NCI-H1694 treated with DMSO at 0.1 percent for 48 hours (cell line): ENCODE measurements around the gene PNKP.

Experiments
- DNase-seq: peaks from one replicate; lab custom pipeline; 2025; lab: John Stamatoyannopoulos, UW

Gene PNKP

DNA sequence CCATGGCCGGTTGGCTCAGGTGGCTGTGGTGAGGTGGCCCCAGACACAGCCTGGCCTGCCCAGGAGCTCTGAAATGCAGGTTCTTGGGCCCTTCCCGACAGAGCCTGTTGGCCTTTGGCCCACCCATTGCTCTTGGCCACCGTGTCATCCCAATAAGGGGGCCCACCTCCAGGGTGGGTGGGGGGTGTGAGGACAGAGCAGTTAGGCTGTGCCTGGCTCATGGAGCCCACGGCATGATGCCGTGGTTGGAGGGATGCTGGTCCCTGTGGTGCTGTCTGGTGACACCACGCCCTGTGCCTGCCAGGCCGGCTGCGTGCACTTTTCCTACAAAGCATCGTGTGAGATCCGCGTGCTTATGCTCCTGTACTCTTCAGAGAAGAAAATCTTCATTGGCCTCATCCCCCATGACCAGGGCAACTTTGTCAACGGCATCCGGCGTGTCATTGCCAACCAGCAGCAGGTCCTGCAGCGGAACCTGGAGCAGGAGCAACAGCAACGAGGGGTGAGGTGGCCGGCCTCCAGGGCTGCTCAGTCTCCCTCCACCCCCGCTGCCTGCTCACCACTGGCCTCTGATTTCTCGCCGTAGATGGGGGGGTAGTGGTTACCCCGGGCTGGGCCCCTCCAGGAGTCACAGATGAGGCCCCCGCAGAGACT lies 7.6 kb downstream of the PNKP start:
- DNase-seq: no peak

DNA sequence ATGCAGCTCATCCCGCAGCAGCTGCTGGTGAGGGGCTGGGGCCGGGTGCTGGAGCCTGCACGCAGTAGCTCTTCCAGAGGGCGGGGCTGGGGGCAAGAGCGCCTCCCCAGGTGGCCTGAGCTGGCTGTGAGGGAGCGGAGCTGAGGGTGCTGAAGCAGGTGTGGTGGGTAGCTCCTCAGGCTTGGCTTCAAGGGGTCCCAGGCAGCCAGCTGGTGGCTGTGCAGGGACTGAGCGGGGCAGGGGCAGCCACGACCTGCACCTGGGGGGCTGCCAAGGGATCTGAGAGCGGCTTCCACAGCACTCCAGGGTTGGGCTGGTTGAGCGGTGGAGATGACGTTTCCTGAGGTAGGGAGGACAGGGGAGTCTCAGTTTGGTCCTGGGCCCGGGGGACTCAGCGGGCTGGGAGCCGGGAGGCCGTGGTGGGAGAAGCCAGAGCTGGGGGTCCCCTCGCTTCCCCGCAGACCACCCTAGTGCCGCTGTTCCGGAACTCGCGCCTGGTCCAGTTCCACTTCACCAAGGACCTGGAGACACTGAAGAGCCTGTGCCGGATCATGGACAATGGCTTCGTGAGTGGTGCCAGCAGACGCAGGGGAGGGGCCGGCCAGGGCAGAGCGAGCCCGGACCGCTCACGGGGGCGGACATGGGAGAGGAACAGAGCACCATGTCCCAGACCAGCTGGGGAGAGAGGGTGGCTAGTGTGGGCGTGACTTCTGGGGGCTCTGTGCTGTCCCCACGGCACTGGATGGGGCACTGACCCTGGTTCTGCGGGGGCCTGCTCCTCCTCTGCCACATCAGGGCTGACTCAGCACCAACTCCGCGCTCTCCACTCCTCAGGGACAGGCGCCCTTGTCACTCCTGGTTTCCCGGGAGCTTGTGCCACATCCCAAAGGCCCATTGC lies 9.0 kb downstream of the PNKP start:
- DNase-seq: no peak

DNA sequence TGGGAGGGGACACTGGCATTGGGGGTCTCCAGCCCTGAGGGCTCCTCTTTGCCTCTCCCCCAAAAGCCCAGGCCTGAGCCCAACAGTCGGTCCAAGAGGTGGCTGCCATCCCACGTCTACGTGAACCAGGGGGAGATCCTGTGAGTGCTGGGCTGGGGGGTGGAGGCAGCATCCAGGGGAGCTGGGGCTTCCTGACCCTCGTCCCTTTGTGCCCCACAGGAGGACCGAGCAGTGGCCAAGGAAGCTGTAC lies 9.6 kb downstream of the PNKP start:
- no peak for DNase-seq

DNA sequence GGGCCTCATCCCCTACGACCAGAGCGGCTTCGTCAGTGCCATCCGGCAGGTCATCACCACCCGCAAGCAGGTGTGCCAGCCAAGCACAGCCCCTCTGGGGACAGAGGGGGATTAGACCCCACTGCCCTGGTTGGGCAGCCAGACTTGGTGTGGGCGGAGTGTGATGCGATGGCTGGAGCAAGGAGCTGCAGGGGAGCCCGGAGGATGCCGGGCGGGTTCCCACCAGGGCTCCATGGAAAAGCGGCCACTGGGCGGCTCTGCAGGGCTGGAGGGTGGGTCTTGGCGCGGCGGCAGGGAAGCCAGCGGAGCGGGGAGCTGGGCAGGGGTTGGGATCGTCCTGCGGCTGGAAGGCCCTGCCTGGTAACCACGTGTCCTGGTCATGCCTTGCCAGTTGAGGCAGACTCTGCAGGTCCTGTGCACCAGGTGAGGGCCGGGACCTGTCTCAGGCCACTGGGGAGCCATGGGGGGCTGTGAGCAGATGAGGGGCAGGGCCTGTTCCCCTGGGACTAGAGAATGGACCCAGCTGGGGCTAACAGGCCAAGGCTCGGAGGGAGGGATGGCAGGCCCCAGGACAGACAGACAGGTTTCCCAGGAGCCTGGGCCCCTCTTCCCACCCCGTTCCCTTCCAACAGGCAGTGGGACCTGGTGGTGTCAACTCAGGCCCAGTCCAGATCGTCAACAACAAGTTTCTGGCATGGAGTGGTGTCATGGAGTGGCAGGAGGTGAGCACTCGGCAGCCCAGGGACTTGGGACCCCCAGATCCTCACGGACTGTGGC lies 10.1 kb downstream of the PNKP start:
- no peak for DNase-seq

DNA sequence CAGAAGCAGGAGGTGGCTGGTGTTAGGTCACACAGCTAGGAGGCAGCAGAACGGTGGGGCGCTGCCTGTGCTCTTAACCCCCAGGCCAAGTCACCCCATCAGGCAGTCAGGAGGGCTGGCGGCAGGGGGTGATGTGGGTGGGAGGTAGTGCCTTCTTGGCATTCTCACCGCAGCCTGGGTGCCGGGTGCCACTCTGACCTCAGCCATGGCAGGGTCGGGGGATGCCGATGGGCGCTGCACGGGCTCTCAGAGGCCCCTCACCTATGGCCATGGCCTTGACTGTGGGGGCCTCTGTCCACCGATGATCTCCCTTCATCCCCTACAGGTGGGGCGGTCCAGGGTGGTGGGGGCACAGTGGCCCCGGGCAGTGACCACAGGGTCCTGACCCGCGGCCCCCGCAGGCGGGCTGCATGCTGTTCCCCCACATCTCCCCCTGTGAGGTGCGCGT lies 10.8 kb downstream of the PNKP start:
- no peak for DNase-seq

DNA sequence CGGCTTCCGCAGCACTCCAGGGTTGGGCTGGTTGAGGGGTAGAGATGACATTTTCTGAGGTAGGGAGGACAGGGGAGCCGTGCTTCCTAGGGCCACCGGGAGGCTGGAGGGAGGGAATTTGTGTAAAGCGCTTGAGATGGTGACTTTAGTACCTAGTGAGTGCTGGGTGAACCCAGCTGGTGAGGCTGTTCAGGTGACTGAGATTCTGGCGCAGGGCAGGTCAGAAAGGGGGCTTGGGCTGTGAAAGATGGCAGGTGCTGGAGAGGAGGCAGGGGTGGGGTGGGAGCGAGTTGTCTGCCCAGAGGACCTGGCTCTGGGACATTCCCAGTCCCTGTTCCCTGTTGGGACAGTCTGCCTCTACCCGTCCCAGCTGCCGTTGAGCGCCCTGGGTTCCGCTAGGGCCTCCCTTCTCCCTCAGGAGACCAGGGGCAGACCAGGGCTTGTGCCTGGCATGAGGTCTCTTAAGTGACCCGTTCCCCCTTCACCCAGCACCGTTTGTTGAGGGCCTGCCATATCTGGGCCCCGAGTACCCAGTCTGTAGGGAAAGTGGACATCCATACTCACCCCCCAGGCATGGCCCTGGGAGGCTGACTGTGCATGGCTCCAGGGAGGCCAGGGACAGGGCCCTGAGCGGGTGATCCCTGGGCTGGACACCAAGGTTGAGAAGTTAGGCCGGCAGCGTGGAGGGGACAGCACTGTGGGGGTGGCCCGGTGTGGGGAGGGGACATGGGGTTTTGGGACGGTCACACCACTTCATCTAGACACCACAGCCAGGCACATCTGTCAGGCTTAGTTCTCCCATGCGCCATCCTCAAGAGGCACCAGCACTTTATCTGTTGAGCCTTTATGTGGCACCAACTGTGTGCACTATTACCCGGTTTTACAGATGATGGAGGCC lies 11.5 kb downstream of the PNKP start:
- no peak for DNase-seq

DNA sequence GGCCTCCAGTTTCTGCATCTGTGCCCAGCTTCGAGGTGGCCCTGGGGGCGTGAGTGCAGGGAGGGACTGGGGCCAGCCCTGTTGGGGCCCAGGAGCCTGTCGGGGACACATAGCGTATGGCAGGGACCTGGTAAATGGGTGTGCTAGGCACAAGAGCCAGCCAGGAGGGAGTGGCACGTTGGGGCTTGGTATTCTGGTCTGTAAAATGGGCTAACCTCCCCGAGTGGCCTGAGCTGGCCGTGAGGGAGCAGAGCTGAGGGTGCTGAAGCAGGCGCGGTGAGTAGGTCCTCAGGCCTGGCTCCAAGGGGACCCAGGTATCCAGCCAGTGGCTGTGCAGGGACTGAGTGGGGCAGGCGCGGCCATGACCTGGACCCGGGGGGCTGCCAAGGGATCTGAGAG lies 12.1 kb downstream of the PNKP start:
- no peak for DNase-seq

DNA sequence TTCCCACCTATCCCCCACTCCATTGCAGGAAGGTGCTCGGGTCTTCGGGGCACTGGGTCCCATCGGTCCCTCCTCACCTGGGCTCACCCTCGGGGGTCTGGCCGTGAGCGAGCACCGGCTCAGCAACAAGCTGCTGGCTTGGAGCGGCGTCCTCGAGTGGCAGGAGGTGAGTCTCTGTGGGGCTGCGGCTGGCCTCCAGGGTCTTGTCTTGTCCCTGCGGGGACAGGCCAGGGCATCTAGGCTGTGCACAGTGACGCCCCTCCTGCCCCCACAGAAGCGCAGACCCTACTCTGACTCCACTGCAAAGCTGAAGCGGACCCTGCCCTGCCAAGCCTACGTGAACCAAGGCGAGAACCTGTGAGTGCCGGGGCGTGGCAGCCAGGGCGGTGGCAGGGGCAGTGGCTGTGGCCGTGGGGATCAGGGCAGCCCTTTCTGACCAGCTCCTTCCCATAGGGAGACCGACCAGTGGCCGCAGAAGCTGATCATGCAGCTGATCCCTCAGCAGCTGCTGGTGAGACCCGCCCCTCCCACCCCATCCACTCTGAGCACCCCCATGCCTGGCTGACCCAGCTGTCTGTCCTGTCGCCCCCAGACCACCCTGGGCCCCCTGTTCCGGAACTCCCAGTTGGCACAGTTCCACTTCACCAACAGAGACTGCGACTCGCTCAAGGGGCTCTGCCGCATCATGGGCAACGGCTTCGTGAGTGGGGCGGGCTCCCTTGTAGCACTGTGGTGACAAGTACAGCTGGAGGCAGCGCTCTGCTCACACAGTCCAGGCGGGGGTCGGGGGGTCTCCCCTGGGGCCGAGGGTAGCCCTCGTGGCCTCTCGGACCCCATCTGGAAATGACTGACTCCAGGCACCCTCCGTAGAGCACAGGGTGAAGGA lies 12.8 kb downstream of the PNKP start:
- no peak for DNase-seq

DNA sequence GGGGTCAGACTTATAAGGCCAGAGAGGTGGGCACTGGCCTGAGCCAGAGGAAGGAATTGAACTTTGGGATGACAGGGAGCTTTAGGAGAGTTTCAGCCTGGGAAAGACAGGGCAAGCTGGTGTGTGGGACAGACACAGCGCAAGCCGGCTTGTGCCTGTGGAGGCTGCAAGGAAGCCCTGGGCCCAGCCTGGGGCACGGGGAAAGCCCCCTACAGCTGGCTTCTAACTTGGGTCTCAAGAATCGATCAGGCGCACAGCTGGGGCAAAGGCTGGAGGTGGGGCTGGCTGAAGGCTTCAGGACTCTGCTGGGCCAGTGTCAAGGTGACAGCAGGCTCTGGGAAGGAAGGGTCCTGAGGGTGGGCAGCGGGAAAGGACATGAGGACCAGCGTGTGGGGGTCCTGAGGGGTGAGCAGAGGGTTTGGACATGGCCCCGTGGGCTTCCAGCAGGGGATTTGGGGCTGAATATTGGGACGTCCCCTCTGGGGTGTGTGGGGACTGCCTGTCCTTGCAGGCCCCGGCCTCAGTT lies 13.5 kb downstream of the PNKP start:
- no peak for DNase-seq

DNA sequence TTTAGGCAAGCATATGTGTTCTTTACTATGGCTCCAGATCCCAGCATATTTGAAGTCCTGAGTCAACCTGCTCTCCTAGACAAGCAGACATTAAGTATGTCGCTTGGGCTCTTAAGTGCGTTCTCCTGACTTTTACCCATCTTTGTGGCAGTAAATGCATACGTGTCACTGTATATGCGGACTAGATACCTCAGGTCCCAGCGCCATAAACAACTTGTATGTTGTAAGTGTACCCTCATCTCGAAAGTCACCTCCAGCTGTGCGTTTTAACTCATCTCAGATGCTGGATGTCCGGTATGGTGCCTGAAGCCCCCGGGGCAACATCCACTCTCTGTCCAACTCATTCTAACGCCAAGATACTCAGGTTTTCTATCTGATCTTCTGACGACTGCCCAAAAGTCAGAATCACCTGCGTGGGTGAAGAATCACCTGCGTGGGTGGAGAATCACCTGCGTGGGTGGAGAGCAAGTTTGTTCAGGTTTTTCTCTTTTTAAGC lies 14.7 kb downstream of the PNKP start:
- DNase-seq: no peak

DNA sequence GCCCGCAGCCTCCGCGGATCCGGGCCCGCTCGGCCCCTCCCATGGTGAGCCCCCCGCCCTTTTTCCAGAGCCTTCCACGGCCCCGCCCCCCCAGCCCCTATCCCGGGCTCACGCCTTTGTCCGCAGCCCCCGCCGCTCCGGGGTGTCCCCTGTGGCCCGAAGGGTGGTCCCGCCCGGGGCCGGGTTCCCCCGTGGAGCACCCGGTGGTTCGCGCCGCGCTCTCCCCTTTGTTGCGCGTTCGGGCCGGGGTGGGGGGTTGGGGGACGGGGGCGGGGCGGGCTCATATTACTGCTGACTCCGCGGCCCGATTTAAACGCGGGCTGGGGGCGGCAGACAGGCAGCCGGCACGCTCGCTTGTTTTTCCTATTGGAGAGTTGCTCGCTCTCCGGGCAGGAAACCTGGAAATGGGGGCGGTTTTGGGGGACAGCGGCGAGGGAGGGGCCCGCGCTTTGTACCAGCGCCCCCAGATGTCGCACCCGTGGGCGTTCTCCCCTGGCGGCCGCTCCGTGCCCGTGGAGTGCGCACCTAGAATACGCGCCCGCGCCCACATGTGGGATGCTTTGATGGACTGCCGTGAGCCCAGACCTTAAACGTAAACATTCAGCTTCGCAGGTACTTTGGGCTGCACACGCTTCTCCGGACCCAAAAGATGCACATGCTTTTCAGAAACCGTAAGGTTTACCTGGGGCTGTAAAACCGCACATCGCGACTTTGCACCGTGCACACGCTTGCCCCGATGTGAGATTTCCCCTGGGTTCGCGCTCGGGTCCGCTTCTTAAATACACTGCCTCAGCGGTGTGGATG lies 15.7 kb downstream of the PNKP start:
- DNase-seq: peak; percentile 13

DNA sequence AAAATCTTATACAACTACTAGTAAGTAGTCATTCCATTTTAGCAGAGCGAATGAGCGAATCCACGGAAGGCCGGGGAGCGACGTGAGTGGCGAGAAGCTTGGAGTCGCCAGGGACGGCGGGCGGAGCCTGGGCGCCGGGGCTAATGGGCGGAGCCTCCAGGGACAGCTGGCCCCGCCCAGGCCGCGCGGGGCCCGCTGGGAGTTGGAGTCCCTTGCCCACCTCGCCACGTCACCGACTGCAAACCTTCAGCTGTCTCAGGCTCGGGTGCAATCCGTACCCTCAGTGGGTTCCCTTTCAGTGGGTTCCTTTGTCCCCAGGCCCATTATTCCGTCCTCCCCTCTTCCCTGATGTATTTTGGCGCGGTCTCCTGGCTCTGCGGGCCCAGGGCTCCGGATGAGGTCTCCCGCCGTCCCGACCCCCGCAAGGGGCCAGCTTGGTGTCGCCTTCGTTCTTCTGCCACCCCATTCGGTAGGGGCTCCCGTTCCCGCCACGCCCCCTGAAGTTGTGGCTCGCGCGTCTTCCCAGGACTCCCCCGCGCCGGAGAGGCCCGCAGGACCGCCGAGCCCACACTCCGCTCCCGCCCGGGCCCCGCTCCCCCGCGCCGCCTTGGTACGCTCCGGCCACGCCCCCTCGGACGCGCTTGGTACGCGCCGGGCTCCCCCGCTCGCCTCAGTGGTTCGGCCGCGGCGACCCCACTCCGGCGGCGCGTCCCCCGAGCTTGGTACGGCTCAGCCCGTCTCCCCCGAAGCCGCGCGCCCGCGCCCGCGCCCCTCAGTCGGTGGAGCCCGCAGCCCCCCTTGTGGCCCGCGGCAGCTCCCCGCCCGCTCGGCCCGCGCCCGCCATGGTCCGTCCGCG lies 16.7 kb downstream of the PNKP start, which contains the start of gene PTOV1:
Gene PTOV1, plus strand, starts transcription at position 673 of the 856 bp plus-strand sequence.
- peak; percentile 81 for DNase-seq

DNA sequence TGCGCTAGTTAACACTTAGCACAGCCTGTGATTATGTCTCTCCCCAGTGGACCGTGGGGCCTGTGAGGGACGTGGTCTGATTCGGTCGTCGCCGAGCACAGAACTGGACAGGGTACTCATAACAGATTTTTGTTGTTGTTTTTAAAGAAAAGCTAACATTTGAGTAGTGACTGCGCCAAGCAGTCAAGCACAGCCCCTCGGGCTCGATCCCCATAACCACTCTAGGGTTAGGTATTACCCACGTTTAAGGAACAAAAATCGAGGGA lies 17.2 kb downstream of the PNKP start:
- DNase-seq: no peak

DNA sequence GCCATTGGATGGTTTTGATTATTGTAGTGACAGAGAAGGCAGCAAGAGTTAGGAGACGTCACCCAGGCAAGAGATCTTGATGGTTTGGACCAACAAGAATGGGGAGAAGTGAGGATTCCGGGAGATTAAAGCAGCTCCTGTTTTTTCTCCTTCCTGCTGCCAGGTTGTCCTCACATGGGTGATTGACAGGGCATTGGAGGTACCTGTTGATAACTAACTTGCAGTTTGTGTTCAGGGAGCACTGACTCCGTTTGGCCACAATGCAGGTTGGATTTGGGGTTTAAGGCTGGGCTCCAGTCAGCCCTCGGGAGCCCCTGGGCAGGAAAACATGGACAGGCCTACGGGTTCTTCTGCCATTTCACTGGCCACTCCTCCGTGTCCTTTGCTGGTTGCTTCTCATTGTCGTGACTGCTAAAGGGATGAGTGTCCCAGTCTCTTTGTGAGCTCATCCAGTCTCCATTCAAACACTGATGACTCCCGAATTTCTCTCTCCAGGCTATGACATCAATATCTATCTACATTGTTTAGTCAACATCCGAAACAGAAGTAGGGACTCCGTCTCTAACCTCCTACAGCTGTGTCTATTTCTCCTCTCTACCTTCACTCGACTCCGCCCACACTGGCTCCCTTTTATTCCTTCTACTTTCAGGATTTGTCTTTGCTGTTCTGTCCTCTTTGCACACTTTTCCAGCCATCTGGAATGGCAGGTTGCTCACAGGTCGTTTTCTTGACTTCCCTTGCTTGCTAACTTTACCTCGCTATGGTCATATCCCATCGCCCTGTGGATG lies 17.7 kb downstream of the PNKP start:
- DNase-seq: no peak

DNA sequence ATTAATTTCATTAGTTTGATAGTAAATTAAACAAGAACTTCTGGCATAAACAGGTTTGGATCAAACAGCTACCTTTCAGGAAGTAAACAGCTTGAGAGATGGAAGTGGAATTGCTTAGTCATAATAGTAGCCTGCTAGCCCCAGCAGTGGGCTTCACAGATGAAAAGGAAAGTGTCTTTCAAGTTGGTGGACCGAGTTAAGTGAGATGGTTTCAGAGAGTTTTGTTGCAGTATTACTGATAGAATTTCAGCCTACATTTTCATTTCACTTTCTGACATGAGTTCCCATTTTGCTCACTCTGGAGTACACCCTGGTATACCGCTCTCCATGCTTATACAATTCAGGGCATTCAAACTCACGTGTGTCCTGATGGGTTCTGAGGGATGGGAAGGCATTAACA lies 18.4 kb downstream of the PNKP start:
- DNase-seq: no peak

DNA sequence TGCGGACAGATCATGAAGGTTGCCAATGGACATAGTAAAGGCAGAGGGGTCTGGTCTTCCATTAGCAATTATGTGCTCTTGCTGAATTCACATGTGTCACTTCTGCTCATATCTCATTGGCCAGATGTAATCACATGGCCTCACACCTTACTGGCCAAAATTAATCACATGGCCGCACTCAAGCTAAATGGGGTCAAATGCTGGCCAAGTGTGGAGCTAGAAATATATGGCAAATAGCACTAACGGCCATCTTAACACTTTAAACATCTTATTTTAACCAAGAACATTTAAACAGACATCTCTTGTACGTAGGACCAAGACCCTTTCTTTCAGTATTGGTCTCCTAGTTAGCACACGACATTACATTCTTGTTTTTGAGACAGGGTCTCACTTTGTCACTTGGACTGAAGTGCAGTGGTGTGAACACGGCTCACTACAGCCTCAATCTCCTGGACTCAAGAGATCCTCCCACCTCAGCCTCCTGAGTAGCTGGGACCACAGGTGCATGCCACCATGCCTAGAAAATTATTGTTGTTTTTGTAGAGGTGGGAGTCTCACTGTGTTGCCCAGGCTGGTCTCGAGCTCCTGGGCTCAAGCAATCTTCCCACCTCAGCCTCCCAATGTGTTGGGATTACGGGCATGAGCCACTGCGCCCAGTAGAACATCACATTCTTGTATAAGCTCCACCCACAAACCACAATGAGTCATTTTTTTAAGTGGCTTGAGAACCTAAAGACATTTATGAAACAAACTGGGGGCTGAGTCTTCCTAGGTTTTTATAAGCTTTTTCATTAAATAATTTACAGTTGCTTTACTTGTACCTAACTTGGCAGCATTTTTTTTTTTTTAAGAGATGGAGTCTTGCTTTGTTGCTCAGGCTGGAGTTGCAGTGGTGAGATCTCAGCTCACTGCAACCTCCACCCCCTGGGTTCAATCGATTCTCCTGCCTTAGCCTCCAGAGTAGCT lies 19.4 kb downstream of the PNKP start:
- no peak for DNase-seq

DNA sequence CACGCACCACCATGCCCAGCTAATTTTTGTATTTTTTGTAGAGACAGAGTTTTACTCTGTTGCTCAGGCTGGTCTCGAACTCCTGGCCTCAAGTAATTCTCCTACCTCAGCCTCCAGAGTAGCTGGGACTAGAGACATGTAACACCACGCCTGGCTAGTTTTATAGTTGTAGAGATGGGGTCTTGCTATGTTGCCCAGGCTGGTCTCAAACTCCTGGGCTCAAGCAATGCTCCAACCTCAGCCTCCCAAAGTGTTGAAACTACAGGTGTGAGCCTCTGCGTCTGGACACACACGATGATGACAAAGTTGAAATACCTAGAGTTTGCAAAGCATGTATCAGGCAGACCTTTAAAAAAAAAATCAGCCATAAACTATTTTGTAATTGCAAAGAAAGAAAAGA lies 21.0 kb downstream of the PNKP start:
- no peak for DNase-seq
